ENCODE measurements around the gene MAP3K21. TPM values are rescaled to one million over a fixed set of nuclear protein-coding genes. Genes with fewer than 3 reads are reported as not detected.

Gene MAP3K21
- 0.67 and 0.89 TPM in 2 replicates for total RNA-seq

DNA sequence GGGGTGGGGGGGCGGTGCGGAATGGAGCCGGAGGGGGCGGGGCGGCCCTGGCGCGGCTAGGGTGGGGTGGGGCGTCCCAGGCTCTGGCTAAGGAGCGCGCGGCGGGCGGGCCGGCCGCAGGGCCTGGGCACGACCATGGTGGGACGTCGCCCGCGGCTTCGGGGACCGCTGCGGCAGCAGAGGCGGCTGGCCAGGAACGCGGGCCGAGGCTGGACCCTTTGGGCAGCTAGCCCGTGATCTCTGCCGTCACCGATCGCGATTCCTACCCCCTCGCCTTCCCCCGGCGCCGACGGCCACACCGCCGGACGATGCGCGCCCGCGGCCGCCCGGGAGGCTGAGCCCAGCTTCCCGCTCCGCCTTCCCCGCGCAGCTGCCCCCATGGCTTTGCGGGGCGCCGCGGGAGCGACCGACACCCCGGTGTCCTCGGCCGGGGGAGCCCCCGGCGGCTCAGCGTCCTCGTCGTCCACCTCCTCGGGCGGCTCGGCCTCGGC is at the start of gene MAP3K21:
MAP3K21 (plus strand) TSS at position 74 of the 491 bp plus-strand sequence; CDS start at position 379, 305 bp downstream.

DNA sequence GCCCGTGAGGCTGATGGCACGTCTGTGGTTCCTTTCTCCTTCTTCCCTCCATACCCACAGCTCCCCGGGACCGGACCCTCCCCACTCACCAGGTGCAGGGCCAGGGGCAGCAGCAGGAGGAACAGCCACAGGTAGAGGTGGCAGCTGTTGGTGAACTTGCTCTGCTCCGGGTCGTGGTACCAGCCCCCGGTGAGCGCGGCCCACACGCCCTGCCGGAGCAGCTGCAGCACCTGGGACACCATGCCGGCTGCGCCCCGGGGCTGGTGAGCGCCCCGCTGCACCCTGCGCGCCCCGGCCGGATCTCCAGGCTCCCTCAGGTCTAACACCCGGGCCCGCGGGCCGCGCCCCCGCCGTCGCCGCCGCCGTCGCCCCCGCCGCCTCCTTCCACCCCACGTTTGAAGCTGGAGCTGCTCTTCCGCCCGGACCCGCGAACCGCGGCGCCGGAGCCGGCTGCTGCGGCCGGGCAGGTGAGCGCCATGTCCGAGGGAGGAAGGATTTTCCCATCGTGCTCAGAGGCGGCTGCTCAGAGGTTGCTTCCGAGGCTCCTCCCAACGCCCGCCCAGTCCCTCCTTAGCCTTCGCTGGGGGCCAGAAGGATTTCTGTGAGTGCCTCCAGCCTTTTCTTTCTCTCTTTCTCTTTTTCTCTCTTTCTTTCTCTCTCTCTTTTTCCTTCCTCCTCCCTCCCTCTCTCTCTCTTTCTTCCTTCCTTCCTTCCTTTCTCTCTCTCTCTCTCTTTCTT is 32.1 kb upstream of the MAP3K21 start, which contains the start of gene PCNX2:
PCNX2 (minus strand) TSS at position 489 of the 738 bp plus-strand sequence; CDS start at position 242, 247 bp downstream.

Other genes with a start within 250 kb of the MAP3K21 start
- 5.8 and 6.6 TPM in 2 replicates for gene PCNX2, start 32.0 kb upstream of the MAP3K21 start, total RNA-seq